ENCODE data around the gene DAGLB.

DNA sequence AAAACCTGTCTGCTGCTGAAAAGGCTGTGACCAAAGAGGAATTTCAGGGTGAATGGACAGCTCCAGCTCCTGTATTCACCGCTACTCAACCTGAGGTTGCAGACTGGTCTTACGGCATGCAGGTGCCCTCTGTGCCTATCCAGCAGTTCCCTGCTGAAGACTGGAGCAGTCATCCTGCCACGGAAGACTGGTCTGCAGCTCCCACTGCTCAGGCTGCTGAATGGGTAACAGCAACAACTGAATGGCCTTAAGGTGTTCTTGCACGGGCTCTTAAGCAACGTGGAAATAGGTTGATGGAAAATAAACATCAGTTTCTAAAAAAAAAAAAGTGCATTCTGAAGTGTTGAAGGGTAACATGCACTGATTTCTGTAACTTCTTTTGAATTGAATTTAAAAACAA is 82.3 kb downstream of the DAGLB start:
- TF ChIP-seq CTCF (IDR thresholded peaks at IDR 0.05 in 8 of 11, conservative IDR thresholded peaks at IDR 0.05 in 3 of 11) (no peak), POLR2A (IDR thresholded peaks at IDR 0.05) (no peak), POLR2AphosphoS5 (IDR thresholded peaks at IDR 0.05) (no peak)
